DMS153 (cell line): Measurements from ENCODE around the gene ZC4H2.
"Not testable (repeated sequence)": the region's sequence is repeated elsewhere in the genome, so short reads cannot be mapped to it uniquely, and the experiment has no call there.

Experiments
- DNase-seq: peaks from one replicate; lab custom pipeline; 2025; lab: John Stamatoyannopoulos, UW

ZC4H2 gene, protein sequence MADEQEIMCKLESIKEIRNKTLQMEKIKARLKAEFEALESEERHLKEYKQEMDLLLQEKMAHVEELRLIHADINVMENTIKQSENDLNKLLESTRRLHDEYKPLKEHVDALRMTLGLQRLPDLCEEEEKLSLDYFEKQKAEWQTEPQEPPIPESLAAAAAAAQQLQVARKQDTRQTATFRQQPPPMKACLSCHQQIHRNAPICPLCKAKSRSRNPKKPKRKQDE

DNA sequence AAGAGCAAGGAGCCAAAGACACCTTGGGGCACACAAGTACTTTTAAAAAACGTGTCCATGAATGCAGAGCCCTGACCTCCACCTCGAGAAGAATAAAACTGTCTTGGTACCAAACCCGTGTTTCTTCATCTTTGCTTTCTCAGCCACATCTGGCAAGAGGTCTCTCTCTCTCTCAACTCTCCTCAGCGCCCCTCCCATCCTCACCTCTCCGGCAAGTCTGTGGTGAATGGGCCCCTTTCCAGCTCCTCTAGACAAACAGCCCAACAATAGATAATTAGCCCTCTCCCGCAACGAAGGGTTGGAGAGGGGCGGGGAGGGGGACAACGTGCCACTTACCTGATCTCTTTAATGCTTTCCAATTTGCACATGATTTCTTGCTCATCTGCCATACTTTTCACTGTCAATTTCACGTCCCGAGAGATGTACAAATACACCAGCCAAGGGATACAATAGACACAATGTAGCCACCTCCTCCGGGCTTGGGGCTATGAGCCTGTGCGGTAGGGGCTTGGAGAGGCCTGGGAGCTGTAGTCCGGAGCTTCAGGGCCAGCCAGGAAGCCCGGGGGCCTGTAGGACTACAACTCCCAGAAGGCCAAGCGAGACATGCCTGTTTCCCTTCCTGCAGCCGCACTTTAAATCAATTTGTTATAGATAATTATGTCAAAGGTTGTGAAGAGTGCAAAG, at the start of gene ZC4H2:
TSS of gene ZC4H2 (minus strand) at position 462 of the 684 bp plus-strand sequence. CDS start at position 389, 73 bp downstream.
- peak; percentile 46 for DNase-seq

DNA sequence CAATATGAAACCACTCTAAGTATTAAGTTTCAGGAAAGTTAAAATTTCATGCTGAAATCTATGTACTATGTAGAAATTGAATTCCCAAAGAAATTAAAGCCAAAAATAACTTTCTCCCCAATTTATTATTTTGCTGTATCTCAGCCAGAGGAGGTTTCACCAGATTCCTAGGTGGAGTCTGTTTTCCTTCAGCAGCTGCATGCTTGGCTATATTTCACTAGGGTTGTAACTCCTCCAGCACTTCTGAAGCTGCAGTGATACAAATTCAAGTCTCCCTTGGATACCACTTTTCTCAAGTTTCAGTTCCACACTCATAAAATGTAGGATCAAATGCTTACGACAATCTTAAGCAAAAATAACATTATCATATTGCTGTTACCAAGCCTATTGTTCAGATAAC, 41.2 kb upstream of the ZC4H2 start:
- no peak for DNase-seq

DNA sequence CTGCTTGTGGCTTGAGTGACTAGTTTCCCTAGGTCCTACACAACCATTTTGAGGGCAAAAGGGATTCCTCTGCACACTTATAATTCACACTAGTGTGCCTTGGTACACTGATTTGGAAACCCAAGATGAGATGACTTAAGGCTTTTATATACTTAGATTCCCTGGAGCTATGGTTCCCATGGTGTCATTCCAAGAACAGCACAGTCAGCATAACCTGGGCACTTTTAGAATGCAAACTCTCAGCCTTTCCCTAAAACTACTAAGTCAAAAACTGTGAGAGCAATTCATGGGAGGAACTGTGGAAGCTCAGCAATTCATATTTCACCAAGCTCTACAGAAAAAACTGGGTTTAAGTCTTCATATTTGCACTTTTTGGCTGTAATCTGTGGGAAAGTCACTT, 38.0 kb upstream of the ZC4H2 start:
- DNase-seq: no peak

DNA sequence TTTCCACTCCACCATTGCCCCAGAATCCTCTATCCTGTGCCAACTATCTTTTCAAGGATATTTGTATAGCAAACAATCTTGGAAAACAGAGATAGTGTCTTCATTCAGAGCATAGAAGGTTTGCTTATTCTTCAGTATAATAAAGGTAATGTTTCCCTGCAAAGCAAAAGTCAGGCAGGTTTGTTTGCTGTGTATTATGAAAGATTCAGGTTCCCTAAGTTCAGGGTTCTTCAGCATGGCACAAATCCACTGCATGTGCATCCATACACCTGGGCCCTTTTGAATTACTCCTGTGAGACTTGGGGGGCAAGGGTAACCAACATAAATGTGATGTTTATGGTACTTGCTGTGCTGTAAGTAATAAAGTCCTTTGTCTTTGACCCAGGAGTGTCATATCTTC, 33.2 kb upstream of the ZC4H2 start:
- no peak for DNase-seq

DNA sequence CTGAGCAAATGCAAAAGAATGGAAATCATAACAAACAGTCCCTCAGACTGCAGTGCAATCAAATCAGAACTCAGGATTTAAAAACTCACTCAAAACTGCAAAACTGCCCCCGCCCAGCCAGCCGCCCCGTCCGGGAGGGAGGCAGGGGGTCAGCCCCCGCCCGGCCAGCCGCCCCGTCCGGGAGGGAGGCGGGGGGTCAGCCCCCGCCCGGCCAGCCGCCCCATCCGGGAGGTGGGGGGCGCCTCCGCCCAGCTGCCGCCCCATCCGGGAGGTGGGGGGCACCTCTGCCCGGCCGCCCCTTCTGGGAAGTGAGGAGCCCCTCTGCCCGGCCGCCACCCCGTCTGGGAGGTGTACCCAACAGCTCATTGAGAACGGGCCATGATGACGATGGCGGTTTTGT, 26.0 kb upstream of the ZC4H2 start:
- not testable (repeated sequence) for DNase-seq

DNA sequence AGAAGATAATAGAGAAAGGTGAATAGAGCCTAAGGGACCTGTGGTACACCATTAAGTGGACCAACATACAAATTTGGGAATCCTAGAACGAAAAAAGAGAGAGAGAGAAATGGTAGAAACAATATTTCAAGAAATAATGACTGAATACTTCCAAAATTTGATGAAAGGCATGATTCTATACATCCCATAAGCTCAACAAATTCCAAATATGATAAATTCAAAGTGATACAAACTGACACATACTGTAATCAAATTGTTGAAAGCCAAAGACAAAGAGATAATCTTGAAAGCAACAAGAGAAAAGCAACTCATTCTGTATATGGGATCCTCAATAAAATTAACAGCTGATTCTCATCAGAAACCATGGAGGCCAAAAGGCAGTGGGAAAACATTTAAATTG, 20.6 kb upstream of the ZC4H2 start:
- no peak for DNase-seq

DNA sequence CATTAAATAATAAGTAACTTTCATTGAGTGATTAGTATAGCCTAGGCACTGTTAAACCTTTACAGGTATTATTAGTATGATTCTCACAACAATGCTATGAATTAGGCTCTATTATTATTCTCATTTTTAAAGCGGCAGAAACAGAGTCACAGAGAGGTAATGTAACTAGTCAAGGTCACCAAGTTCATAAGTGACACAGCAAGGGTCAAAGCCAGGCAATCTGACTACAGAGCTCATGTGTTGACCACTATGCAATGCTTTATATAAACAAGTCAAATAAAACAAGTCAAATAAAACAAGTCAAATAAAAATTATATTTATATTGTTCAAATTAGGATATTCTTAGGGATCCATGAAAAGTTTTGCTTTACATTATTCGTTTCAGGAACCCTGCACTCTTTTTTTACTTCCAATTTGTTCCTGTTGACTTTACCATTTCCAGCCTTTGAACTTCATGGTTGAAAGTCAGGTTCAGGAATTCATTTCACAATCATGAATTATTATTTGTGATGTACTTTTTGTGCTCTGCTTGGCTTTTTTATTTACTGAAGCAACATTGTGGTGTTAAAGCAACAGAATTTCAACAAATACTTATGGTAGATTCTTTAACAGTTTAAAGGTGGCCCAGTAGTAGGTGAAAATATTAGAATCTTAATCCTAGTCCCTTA, 18.0 kb upstream of the ZC4H2 start:
- DNase-seq: no peak

DNA sequence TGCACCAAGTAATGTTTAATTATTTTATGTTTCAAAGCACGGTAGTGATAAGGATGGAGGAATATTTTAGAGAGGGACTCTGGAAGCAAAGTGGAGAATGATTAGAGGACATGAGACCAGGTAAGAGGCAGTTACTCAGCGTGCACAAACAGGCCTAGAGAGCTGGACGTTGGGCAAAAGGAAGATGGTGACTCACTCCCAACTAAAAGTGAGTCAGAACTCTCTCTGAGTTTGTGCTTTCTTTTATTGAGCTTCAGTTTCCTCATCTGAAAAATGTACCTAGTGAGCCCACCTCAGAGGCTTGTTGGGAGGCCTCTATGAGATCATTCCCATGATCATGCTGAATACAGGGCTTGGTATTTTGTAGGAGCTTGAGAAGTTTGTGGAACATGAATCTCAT, 1.6 kb upstream of the ZC4H2 start:
- DNase-seq: no peak

DNA sequence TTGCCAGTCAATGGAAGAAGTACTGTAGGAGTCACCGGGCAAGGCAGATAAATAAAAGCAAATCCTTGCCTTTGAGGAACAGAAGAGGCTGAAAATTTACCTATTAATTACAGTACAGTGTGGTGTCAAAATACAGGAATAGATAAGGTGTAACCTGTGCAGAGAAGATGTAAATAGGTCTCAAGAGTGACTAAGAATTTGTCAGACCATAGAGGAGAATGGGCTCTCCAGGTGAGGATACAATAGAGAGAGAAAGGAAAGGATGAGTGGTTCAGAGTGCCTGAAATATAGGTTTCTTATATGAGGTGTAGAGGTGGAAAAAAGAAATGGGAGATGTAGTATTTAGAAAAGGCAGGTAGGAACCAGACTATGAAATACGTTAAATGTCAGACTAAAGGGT, 801 bp upstream of the ZC4H2 start:
- DNase-seq: no peak

DNA sequence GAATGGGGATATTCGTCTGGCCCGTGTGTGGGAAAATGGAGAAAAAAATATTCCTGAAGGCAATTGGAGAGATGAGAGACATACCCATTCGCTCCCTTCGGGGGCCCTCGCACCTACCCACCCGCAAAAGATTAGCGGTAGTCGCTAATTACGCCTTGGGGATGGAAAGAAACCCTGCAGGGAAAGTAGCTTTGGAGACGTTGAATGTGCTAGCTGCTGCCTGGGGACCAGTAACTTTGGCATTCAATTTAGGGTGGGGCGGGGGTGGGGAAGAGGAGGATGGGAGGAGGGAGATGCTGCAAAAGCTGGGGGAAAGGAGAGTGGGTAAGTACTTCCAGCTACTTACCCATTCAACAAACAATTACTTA, 407 bp upstream of the ZC4H2 start:
- DNase-seq: no peak

DNA sequence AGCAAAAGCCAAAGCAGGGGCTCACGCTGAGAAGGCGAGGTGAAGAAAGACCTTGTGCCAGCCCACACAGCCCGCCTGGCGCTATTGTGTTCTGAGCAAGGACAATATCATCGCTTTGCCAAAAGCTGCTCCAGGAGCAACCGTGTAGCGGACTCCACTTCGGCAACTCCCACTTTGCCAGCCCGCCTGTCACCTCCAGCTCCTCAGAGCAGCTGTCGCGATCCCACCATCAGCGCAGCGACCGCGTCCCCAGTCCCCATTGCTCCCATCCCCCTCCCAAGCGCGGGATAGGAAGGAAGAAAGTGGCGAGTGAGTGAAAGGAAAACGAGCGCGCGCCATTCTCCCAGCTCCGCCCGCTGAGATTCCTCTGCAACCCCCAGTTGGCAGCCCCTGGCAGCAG, 759 bp downstream of the ZC4H2 start:
- no peak for DNase-seq

DNA sequence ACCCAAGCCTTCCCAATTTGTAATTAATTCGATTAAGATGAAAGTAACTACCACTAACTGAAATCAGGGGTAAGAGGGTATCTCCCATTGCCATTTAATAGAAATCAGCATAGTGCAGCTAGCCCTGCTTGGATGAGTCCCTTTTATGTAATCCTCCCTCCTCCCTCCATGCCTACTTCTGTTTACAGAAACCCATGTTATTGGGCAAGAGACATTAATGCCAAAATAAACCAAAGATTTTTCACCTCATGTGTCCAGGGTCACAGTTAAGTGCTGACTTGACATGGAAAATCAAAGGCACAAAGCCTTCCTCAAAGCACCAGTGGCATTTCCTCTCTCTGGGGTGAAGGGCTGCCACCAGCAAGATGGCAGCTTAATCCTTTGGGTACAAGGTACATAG, 50.8 kb downstream of the ZC4H2 start:
- DNase-seq: no peak

DNA sequence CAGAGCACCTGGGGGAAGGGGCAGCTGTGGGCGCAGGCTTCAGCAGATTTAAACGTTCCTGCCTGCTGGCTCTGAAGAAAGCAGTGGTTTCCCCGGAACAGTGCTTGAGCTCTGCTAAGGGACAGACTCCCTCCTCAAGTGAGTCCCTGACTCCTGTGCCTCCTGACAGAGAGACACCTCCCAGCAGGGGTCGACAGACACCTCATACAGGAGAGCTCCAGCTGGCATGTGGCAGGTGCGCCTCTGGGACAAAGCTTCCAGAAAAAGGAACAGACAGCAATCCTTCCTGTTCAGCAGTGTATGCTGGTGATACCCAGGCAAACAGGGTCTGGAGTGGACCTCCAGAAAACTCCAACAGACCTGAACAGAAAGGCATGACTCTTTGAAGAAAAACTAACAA, 68.1 kb downstream of the ZC4H2 start:
- DNase-seq: no peak

DNA sequence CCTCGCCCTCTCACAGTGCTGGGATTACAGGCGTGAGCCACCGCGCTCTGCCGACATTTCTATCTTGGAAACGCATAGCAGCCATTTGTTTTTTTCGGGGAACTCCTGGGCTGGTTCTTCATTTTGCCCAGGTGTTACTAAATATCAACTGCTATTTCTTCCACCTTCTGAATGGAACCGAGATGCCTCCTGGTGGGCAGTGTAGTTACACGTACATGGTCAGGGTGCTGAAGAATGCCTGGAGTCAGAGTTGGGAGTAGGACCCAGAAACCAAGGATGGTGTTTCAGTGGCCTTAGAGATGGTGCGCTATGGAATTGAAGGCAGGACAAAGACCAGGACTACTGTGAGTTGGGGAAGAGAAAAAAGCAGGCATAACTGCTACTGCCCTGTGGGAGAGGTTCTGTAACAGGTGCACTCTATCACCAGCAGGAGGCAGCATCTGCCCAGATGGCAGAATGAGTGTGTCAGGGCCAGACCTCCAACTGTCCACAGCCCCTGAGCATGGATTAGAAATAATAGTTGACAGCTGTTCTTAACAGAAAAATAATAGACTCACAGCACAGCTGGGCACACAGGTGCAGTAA, 81.7 kb downstream of the ZC4H2 start:
- DNase-seq: no peak

DNA sequence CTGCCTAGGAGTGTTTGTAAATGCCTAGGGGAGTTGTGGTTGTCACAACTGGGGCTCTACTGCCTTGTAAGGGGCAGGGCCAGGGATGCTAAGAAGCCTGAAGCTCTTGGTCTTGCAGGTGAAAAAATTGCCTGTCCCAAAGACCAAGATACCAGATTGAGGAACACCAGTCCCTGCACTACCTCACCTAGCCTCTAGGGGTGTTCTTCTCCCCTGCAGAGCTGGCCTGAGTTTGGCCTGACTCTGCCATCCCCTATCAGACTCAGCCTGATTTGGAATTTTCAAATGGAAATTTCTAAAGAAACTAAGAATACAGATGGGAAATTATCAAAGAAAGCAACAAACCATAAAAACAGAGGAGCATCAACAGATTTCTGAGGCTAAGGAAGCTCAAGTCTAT, 90.4 kb downstream of the ZC4H2 start:
- no peak for DNase-seq

DNA sequence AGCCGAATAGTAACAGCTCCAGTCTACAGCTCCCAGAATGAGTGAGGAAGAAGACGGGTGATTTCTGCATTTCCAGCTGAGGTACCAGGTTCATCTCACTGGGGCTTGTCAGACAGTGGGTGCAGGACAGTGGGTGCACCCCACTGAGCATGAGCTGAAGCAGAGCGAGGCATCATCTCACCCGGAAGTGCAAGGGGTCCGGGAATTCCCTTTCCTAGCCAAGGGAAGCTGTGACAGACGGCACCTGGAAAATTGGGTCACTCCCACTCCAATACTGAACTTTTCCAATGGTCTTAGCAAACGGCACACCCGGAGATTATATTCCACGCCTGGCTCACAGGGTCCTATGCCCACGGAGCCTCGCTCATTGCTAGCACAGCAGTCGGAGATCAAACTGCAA, 97.5 kb downstream of the ZC4H2 start:
- not testable (repeated sequence) for DNase-seq

DNA sequence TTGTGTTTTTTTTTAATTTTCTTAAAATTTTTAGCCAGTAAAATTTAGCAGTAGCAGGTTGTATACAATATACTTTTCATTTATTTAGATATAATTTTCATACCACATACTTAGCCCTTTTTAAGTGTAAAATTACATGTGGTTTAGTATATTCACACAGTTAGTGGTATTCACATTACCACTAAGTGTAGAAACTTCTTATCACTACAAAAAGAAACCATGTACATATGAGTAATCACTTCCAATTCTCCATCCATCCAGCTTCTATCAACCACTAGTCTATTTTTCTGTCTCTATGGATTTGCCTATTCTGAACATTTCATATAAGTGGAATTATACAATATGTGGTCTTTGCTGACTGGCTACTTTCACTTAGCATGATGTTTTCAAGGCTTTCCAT, 109.0 kb downstream of the ZC4H2 start:
- DNase-seq: no peak
